Body of pancreas (tissue), 4 donors: ENCODE data around the gene AFF3. TPM values are rescaled to one million over a fixed set of nuclear protein-coding genes. Genes with fewer than 3 reads are reported as not detected.

Source experiments
- ATAC-seq: fragments of 150-250 bp; one replicate; pipeline ENCODE4 v1.9.1; 2016
- DNase-seq, 4 donors: peaks; one replicate each; pipeline ENCODE4 v3.0.0-alpha.2; 2019
- H3K27ac ChIP-seq, 4 donors: fragments of 200-600 bp; sonication (generic); 1 replicate in 3 of 4; 2 replicates in 1 of 4; pipeline versions ENCODE4 v1.5.1 to v1.6.1; 2016 to 2019; ENCODE audit warnings: mild to moderate bottlenecking in 1 of 4, mixed read lengths in 1 of 4, moderate library complexity in 1 of 4
- H3K27me3 ChIP-seq, 2 donors: fragments of 200-600 bp; sonication (generic); one replicate each; pipeline ENCODE4 v1.6.0; 2016; ENCODE audit warnings: mild to moderate bottlenecking in 1 of 2
- H3K36me3 ChIP-seq, 2 donors: fragments of 200-600 bp; sonication (generic); replicated peaks in 1 of 2; 2 replicates each; pipeline ENCODE4 v1.5.1; 2016; ENCODE audit warnings: low read depth in 2 of 2; ENCODE audit not compliant: insufficient read depth in 1 of 2
- H3K4me1 ChIP-seq: fragments of 200-600 bp; sonication (generic); one replicate; pipeline ENCODE4 v1.6.0; 2016
- H3K4me3 ChIP-seq, 2 donors: fragments of 200-600 bp; sonication (generic); 1 replicate in 1 of 2; 2 replicates in 1 of 2; pipeline ENCODE4 v1.5.1; 2016 to 2019
- H3K9me3 ChIP-seq, 3 donors: fragments of 200-600 bp; sonication (generic); 1 replicate in 2 of 3; 2 replicates in 1 of 3; pipeline ENCODE4 v1.5.1; 2016
- CTCF ChIP-seq, 7 experiments: fragments of 450-650 bp in 4 of 7; fragments of 200-600 bp in 3 of 7; sonication (generic) in 3 of 7; IDR thresholded peaks; one replicate each; pipeline ENCODE4 v1.5.1; 2016 to 2019; ENCODE audit warnings: antibody characterized with exemption in 7 of 7
- POLR2A ChIP-seq, 3 donors: fragments of 450-650 bp; IDR thresholded peaks; one replicate each; pipeline ENCODE4 v1.6.1; 2016; ENCODE audit warnings: antibody characterized with exemption in 3 of 3, mild to moderate bottlenecking in 2 of 3
- WGBS, 2 donors: methylation state at CpG; one replicate each; pipeline ENCODE4 v1.1.5; 2017; 5-methylcytosine and 5-hydroxymethylcytosine counted together
- intact Hi-C: fragments of 100-400 bp; cut with DNase I; formaldehyde crosslinking; loops from one replicate; pipeline ENCODE4 v1.15.1; 2023
- total RNA-seq, 2 donors: library from RNA; depleted of rRNA; stranded (reverse); fragments of >200 nt; gene quantifications; one replicate each; pipeline ENCODE4 v1.1.0, GENCODE V29; 2016

Gene AFF3
- total RNA-seq, 2 donors from 2014 or later: 0.52 to 0.99 TPM

- TF ChIP-seq POLR2A (IDR thresholded peaks at IDR 0.05) (no peak), CTCF (IDR thresholded peaks at IDR 0.05) (no peak)
- no peaks in the 10 kb centered on the region for H3K27me3 ChIP-seq
- DNase-seq: no peak
- no peak for ATAC-seq
- no peak overlapping the region for H3K27ac ChIP-seq
- H3K9me3 ChIP-seq: no peaks in the 10 kb centered on the region
- intact Hi-C loops: no loop called here
- no peak overlapping the region for H3K4me3 ChIP-seq
- WGBS, 2 donors: 84 to 85% methylated on average over 4 of the region's 4 CpGs
- no peaks in the 10 kb centered on the region for H3K36me3 ChIP-seq
- H3K4me1 ChIP-seq: no peaks in the 10 kb centered on the region
These were observed 539.9 kb downstream of the AFF3 start for GRCh38 chr2:99602476-99602875.

GRCh38 chr2:99600981-99601651 lies 541.3 kb downstream of the AFF3 start:
- Histone ChIP-seq H3K27ac (no peak overlapping the region), H3K4me3 (no peak overlapping the region), H3K36me3 (no peaks in the 10 kb centered on the region), H3K27me3 (no peaks in the 10 kb centered on the region), H3K9me3 (no peaks in the 10 kb centered on the region), H3K4me1 (no peaks in the 10 kb centered on the region)
- DNase-seq (no peak), ATAC-seq (no peak)
- intact Hi-C loops: no loop called here
- TF ChIP-seq POLR2A (IDR thresholded peaks at IDR 0.05): no peak
- no peak for TF ChIP-seq CTCF (IDR thresholded peaks at IDR 0.05)
- 30 to 44% methylated on average over 9 to 20 of the region's 20 CpGs for WGBS, 2 donors

- ATAC-seq: no peak
- no peaks in the 10 kb centered on the region for H3K9me3 ChIP-seq
- intact Hi-C loops: no loop called here
- DNase-seq: no peak
- H3K36me3 ChIP-seq: no peaks in the 10 kb centered on the region
- 87 to 89% methylated on average over 9 of the region's 9 CpGs for WGBS, 2 donors
- TF ChIP-seq POLR2A (IDR thresholded peaks at IDR 0.05) (no peak), CTCF (IDR thresholded peaks at IDR 0.05) (no peak)
- no peak overlapping the region for H3K4me3 ChIP-seq
- H3K27me3 ChIP-seq: no peaks in the 10 kb centered on the region
- H3K27ac ChIP-seq: no peak overlapping the region
- no peaks in the 10 kb centered on the region for H3K4me1 ChIP-seq
These were observed 543.9 kb downstream of the AFF3 start for GRCh38 chr2:99598441-99598840.

- Histone ChIP-seq H3K27ac (no peak overlapping the region), H3K36me3 (no peaks in the 10 kb centered on the region), H3K4me1 (no peaks in the 10 kb centered on the region), H3K27me3 (no peaks in the 10 kb centered on the region), H3K9me3 (no peaks in the 10 kb centered on the region), H3K4me3 (no peak overlapping the region)
- intact Hi-C loops: no loop called here
- WGBS, 2 donors: 73 to 75% methylated on average over 9 of the region's 9 CpGs
- DNase-seq: no peak
- no peak for ATAC-seq
- TF ChIP-seq POLR2A (IDR thresholded peaks at IDR 0.05): no peak
- TF ChIP-seq CTCF (IDR thresholded peaks at IDR 0.05): no peak
These were observed 544.8 kb downstream of the AFF3 start for GRCh38 chr2:99597616-99598015.

GRCh38 chr2:99595373-99595772 lies 547.0 kb downstream of the AFF3 start:
- Histone ChIP-seq H3K27me3 (no peaks in the 10 kb centered on the region), H3K9me3 (no peaks in the 10 kb centered on the region), H3K4me3 (no peak overlapping the region), H3K27ac (no peak overlapping the region), H3K36me3 (no peaks in the 10 kb centered on the region), H3K4me1 (no peaks in the 10 kb centered on the region)
- ATAC-seq (no peak), DNase-seq (no peak)
- TF ChIP-seq POLR2A (IDR thresholded peaks at IDR 0.05) (no peak), CTCF (IDR thresholded peaks at IDR 0.05) (no peak)
- intact Hi-C loops: no loop called here
- 82 to 84% methylated on average over 3 of the region's 3 CpGs for WGBS, 2 donors
